ENCODE results near the gene CATSPERE. TPM values are rescaled to one million over a fixed set of nuclear protein-coding genes. Genes with fewer than 3 reads are reported as not detected.

CATSPERE gene
- total RNA-seq, 1 donor: 1.1 TPM

DNA sequence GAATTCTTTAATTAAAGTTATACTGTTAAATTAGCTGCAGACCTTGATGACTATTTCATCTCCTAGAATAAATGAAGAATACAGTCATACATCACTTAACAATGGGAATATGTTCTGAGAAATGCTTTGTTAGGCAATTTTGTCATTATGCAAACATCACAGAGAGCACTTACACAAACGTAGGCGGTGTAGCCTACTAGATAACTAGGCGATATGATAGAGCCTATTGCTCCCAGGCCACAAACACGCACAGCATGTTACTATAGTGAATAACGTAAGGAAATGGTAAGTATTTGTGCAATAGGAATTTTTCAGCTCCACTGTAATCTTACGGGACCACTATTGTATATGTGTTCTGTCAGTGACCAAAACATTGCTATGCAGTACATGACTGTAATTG is 154.2 kb downstream of the CATSPERE start:
- DNase-seq (ENCODE audit: low read depth): no peak
- no peak overlapping the region for H3K4me3 ChIP-seq (ENCODE audit: low read depth, low read length)
- TF ChIP-seq, protein P1, sequence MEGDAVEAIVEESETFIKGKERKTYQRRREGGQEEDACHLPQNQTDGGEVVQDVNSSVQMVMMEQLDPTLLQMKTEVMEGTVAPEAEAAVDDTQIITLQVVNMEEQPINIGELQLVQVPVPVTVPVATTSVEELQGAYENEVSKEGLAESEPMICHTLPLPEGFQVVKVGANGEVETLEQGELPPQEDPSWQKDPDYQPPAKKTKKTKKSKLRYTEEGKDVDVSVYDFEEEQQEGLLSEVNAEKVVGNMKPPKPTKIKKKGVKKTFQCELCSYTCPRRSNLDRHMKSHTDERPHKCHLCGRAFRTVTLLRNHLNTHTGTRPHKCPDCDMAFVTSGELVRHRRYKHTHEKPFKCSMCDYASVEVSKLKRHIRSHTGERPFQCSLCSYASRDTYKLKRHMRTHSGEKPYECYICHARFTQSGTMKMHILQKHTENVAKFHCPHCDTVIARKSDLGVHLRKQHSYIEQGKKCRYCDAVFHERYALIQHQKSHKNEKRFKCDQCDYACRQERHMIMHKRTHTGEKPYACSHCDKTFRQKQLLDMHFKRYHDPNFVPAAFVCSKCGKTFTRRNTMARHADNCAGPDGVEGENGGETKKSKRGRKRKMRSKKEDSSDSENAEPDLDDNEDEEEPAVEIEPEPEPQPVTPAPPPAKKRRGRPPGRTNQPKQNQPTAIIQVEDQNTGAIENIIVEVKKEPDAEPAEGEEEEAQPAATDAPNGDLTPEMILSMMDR (IDR thresholded peaks at IDR 0.05; ENCODE audit: insufficient read depth, low read length): no peak

GRCh38 chr1:244626709-244627108 is 165.6 kb downstream of the CATSPERE start:
- H3K4me3 ChIP-seq (ENCODE audit: low read depth, low read length): no peak overlapping the region
- no peak for DNase-seq (ENCODE audit: low read depth)
- TF ChIP-seq, protein P1 (IDR thresholded peaks at IDR 0.05; ENCODE audit: insufficient read depth, low read length): no peak

DNA sequence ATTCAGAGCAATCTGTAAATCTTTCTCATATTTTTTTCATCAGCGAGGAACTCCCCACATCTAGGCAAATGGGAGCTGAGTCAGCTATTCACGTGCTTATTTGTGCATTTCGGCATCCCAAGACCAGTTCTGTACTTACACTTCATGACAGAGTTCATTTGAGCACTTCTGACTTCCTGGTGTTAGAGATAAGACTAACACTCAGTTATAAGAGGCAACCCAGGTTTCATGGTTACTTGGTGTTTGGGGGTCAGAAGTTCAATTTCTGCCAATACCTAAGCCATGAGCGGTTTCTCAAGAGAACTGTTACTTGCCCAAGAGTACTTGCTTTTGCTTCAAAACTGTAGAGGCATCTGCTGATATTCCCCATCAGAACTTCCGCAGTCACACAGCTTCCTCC is 167.7 kb downstream of the CATSPERE start:
- TF ChIP-seq, protein P1 (IDR thresholded peaks at IDR 0.05; ENCODE audit: insufficient read depth, low read length): no peak
- no peak overlapping the region for H3K4me3 ChIP-seq (ENCODE audit: low read depth, low read length)
- peak; percentile 9 for DNase-seq (ENCODE audit: low read depth)

- TF ChIP-seq, protein P1 (IDR thresholded peaks at IDR 0.05; ENCODE audit: insufficient read depth, low read length): no peak
- DNase-seq (ENCODE audit: low read depth): no peak
- H3K4me3 ChIP-seq (ENCODE audit: low read depth, low read length): no peak overlapping the region
Observed at GRCh38 chr1:244633140-244633539, 172.1 kb downstream of the CATSPERE start.

GRCh38 chr1:244634546-244634945 is 173.5 kb downstream of the CATSPERE start:
- H3K4me3 ChIP-seq (ENCODE audit: low read depth, low read length): no peak overlapping the region
- TF ChIP-seq, protein P1 (IDR thresholded peaks at IDR 0.05; ENCODE audit: insufficient read depth, low read length): no peak
- DNase-seq (ENCODE audit: low read depth): no peak

DNA sequence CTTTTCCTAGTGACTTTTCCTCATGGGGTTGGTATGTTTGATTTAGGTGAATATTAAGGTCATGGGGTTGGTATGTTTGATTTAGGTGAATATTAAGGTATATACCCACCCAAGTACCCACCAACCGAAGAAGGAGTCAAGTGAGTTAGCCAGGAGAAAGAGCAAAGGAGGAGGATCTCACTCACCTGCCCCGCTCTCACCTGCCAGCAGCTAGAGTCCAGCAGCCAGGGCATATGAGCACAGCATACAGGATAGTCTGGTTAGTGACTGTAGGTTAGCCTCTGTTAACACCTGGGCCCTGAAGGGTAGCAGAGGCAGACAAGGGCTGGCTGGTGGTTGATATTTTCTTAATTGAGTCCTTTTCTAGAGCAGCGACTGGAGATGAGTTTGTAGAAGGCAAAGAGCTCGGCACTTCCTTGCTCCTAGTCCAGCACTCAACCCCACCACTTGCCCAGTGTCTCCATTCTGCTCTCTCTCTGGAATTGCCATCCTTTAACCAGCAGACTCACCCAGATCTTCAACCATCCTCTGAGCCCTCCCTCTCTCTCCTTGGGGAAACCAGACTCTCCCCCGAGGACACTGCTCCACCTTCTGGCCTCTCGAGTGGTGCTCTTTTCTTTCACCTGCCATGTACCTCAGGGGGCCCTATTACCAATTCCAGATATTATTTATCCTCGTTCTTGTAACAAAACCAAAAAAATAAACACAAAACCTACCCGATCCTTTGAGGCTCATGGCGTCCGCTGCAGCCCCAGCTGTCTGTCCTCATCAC is 175.6 kb downstream of the CATSPERE start:
- TF ChIP-seq, protein P1 (IDR thresholded peaks at IDR 0.05; ENCODE audit: insufficient read depth, low read length): no peak
- no peak overlapping the region for H3K4me3 ChIP-seq (ENCODE audit: low read depth, low read length)
- DNase-seq (ENCODE audit: low read depth): no peak

DNA sequence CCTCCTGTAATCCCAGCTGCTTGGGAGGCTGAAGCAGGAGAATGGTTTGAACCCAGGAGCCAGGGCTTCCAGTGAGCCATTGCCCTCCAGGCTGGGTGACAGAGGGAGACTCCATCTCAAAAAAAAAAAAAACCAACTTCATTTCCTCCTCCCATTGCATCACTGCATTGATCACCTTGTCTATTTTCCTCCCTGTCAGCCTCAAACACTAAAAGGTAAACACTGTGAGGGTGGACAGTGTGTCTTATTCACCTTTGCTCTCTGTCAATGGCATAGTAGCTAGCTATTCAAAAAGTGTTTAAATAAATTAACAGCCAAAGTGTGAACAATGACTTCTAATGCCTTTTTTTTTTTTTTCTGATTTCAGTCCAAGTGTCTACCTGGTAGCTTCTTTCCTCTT is 178.5 kb downstream of the CATSPERE start:
- TF ChIP-seq, protein P1 (IDR thresholded peaks at IDR 0.05; ENCODE audit: insufficient read depth, low read length): no peak
- no peak overlapping the region for H3K4me3 ChIP-seq (ENCODE audit: low read depth, low read length)
- no peak for DNase-seq (ENCODE audit: low read depth)
